D721Med (cell line): ENCODE results near the gene DNAH12.

Source experiments
- DNase-seq: peaks from one replicate; pipeline ENCODE4 v3.0.0; 2011; ENCODE audit warnings: low spot score; ENCODE audit not compliant: insufficient read length
- FAIRE-seq: peaks from 2 replicates; lab custom pipeline; 2011; peaks lifted over from hg19 to GRCh38; lab: Jason Lieb, UNC
- TF ChIP-seq, protein P1 (sequence below): IDR thresholded peaks from 2 replicates; pipeline ENCODE4 v1.5.1; 2012; ENCODE audit warnings: mild to moderate bottlenecking, control low read depth; ENCODE audit not compliant: insufficient read depth; ENCODE audit errors: missing control alignments

Gene DNAH12

DNA sequence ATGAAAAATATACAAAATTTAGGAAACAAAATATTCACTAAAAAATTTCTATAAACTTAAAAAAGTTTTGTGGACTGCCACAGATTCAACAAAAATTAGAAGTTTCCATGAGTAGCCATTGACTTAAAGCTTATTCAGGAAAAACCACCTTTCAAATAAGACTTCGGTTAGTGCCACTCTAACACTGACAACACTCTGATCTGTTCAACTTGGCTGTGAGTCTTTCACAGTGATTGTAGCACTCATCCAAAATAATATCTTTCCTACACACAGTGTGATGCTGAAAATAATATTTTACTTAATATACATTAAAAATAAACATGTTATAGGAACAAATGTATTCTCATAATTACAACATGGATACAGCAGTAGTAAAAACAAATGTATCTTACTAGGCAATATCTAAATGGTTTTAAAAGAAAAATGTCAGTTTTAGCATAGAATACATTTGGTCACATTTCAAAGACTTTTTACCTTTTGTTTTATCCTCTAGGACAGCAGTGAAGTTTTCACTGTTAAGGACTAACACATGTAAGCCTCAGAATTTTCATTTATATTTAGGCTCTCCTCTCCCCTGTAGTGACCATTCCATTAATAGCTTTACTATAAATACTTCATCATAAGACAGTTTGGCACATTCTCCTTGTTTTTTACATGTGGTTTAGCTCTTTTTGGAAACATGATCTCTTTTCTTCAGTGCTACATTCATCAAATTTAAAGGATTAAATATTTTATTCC, 251.8 kb downstream of the DNAH12 start, which contains the start of gene ASB14:
ASB14 (minus strand) TSS at position 527 of the 738 bp plus-strand sequence. CDS start 652 bp downstream, outside the sequence.
- FAIRE-seq (no peak), DNase-seq (no peak)
- TF ChIP-seq, protein P1, sequence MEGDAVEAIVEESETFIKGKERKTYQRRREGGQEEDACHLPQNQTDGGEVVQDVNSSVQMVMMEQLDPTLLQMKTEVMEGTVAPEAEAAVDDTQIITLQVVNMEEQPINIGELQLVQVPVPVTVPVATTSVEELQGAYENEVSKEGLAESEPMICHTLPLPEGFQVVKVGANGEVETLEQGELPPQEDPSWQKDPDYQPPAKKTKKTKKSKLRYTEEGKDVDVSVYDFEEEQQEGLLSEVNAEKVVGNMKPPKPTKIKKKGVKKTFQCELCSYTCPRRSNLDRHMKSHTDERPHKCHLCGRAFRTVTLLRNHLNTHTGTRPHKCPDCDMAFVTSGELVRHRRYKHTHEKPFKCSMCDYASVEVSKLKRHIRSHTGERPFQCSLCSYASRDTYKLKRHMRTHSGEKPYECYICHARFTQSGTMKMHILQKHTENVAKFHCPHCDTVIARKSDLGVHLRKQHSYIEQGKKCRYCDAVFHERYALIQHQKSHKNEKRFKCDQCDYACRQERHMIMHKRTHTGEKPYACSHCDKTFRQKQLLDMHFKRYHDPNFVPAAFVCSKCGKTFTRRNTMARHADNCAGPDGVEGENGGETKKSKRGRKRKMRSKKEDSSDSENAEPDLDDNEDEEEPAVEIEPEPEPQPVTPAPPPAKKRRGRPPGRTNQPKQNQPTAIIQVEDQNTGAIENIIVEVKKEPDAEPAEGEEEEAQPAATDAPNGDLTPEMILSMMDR: no peak

DNA sequence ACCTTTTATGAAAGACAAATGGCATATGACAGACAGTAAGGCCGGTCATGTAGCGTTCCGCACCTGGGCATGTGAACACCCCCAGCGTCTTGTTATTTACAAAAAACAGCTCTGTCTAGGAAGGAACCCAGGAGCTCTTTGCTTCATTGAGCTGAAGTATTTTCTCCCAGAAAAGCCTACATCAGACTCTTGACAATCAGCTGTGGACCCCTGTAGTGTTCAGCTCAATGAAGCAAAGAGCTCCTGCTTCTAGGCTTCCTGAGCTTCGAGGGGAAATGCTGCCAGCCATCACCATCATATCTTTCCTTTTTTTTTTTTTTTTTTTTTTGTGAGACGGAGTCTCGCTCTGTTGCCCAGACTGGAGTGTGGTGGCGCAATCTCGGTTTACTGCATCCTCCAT, 255.7 kb downstream of the DNAH12 start:
- FAIRE-seq: no peak
- TF ChIP-seq, protein P1: no peak
- no peak for DNase-seq

DNA sequence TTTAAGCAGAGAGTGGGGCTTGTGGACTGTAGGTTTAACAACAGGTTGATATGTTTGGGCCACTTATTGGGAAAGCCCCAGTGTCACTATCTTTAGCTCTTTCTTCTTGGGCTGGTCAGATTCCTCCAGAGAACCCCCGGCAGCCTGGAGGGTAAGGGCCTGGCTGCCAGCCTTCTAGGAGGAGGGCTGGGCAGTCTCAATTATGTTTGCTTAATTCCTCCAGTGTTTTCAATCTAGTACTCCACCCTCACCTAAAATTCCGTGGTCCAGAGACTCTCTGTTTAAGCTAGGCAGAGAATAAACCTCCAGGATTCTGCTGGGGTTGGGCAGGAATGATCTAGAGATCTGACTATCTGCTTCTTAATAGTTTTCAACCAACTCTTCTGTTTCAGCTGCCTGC, 256.9 kb downstream of the DNAH12 start:
- TF ChIP-seq, protein P1: no peak
- no peak for FAIRE-seq
- DNase-seq: no peak

DNA sequence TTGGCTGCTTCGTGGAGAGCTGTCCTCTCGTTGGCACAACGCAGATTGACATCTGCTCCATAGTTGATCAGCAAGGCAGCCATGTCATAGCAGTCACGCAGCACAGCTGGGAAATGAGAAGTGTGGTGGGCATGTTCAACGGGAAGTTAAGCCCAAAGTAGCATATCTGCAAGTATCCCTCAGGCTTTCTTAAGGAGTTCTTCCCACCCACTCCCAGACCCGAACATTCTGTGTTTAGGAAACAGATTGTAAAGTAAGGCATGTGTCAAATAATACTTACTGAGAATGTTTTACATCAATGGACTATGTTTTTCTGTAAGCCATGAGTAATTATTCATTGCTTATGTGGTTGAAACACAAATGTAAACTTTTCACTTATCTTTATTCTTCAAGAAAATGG, 260.8 kb downstream of the DNAH12 start:
- no peak for FAIRE-seq
- TF ChIP-seq, protein P1: no peak

DNA sequence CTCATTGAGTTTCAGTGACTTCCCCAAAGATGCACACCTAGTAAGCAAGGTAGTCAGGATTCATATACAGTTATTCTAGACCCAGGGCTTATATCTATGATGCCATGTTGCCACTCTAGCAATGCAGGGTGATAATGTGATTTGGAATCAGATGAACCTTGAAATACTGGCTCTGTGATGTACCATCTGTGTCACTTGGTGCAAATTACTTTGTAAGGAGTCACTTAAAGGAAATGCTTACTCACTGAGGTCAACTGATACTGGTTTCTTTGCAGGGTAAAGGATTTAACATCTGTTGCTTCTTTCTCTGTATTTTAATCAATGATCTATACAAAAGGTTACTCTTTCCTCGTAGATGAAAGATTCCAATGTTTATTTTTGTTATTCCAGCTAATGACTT, 262.4 kb downstream of the DNAH12 start:
- TF ChIP-seq, protein P1: no peak
- FAIRE-seq: no peak
- no peak for DNase-seq

More for the DNA sequence above, 260.8 kb downstream of the DNAH12 start:
- DNase-seq: no peak

DNA sequence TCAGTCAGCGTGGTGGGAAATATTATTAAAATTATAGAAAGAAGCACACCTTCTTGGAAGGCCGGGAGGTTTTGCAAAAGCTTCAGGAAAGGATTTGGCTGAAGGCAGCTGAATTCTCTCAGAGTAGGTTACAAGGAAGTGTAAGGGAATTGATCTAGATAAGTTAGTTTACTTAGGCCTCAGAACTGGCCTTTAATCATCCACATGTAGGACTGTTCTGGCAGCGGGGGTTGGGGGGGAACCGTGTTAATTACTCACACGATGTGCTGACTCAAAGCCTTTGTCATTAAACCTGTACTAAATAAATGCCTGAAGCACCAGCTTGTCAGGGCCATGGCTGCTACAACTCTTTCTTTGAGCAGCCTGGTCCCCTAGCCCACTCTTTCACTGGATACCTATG, 264.5 kb downstream of the DNAH12 start:
- TF ChIP-seq, protein P1: no peak
- no peak for FAIRE-seq
- DNase-seq: no peak

DNA sequence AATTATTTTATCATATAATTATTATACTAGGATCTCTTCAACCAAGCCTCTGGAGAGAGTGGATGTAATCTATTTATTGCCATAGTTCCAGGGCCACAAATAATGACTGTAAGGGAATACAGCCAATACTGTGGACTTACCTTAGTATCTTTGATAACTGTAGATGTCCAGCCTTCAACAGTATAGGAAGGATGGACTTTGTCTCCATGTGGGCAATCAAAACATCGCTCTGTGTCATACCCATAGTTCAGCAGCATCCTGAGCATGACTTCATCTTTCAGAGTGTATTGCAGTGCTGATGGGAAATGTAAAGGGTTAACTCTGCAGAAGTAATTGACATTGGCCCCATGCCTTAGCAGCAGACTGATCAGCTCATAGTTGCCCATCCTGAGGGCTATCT, 265.9 kb downstream of the DNAH12 start:
- TF ChIP-seq, protein P1: no peak
- no peak for FAIRE-seq

More for the DNA sequence above, 265.9 kb downstream of the DNAH12 start:
- no peak for DNase-seq
